GM19468 (cell line): ENCODE results near the gene COL15A1.

Experiments
- ATAC-seq: cut with Tn5 transposase; IDR thresholded peaks from one replicate; pipeline ENCODE4 v1.9.1; 2021; ENCODE audit warnings: mild to moderate bottlenecking, moderate library complexity, moderate number of reproducible peaks; ENCODE audit not compliant: unreplicated experiment; ENCODE audit errors: extremely low read depth

Gene COL15A1

DNA sequence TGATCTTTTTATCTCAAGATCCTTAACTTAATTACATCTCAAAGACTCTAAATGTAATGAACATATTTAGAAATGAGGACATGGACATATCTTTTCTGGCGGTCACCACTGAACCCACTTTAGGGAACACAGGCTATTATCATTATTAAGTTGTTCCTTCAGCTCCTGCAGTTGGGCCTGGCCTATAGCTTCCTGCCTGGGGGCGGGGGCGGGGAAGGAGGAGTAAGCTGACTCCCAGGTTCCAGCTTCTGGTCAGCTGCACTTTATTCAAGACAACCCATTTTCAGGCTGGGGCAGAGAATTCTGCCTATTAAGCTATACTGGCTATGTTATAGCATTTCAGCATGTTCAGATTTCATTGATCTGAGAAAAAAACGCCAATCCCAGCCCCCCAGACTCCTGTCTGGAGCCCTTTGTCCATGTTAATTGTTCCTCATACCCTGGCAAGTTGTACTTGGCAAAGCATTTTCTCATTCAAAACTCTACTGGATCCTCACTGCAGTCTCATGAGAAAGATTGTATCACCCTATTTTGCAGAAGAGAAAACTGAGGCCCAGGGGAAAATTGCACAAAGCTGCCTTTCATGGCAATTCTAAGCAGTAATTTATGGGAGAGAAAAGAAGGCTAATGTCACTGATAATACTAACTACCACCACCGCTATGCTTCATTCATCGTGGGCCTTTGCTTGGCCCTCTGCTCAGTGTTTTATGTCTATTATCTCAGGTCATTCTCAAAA, 25.1 kb downstream of the COL15A1 start:
- ATAC-seq, result no peak

DNA sequence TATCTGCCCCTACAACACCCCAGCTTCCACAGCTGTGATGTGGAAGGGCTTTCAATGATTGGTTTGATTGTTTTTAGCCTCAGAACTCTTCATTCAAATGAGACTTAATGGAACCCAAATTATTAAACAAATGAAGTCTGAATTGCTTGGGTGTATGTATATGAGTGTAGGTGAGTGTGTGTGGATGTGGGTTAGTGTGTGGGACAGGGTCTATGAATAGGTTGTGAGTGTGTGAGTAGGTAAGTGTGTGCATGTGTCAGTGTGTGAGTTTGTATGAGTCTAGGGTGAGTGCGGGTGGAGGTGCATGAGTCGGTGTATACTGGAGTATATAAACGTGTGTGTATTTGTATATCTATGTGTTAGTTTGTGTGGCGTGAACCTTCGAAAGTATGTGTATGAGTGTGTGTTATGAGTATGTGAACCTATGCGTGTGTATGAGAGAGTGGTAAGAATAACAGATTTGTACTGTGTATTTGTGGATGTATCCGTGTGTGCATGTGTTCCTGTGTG, 26.9 kb downstream of the COL15A1 start:
- ATAC-seq, result no peak

DNA sequence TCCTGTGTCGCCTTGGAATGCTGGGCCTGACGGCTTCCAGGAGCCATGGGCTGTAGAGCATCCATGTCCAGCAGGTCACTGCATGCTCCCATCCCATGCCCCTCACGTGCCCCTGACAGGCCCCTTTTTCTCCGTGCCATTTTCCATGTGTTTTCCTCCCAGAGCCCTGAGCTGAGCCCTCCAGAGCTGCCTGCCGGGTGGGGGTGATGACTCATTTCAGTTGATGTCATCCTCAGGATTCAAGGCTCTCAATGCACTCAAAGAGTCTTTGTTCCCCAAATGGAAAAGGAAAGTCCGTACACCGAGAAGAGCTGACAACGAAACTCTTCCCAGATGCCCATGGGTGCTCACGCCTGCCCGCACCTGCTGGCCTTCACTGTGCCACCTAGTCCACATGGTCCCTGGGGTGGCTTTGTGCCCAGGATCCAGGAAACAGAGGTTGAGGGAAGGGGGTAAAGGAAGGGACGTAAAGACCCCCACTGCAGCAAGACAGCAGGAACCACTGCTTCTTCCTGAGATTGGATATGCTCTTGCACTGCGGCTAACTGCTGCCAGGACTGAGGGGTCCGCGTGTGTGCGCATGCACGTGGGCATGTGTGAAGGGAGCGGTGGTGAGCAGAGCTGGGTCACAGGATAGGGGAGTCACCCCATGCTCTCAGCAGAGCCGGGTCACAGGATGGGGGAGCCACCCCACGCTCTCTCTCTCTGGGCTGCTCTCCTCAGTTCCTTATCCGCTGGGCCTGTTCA, 27.6 kb downstream of the COL15A1 start:
- ATAC-seq, result no peak

DNA sequence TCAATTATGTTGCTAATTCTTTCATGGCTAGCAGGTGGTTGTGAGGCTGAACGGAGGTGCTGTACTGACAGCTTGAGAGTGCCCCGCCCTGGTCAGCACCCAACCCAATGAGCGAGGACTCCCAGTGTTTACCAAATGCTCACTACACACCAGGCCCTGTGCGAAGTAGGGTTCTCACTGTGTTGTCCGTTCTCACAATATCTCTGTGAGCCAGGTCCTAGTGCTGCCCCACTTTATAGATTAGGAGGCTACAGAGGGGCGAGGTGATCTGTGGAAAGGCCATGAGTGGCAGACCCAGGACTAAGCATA, 28.2 kb downstream of the COL15A1 start:
- ATAC-seq, result no peak

DNA sequence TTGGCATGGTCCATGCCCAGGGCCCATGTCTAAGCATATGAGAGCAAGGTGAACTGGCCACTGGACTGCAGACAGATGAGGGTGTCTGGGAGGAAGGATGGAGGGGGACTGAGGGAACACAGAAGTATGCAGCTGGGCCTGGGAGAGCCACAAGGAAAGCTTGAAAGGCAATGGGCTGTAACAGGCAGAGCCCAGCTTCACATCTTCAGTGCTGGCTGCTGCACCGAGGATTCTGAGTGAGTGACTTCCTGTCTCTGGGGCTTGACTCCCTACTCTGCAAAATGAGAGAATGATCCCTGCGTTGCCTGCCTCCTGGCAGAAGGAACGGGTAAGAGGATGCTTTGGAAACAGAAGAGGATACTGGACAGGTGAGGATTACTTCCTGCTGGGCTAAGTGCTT, 29.0 kb downstream of the COL15A1 start:
- ATAC-seq, result no peak

DNA sequence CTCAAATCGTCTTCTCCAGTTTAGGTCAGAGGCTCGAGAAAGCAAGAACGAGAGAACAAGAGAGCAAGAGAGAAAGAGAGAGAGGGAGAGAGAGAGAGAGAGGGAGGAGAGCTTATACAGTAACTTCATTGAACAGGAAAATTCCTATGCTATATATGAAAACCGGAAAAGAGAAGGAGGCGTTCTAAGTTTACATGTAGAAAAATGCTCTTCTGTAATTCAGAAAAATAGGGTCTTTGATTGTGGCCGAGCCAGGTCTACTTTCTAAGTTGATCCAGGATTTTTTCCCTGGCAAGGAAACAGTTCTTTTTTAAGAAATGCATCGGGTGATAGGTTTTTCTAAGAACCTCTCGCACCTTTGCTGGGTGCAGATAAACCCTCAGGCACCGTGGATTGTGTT, 29.5 kb downstream of the COL15A1 start:
- no peak for ATAC-seq

DNA sequence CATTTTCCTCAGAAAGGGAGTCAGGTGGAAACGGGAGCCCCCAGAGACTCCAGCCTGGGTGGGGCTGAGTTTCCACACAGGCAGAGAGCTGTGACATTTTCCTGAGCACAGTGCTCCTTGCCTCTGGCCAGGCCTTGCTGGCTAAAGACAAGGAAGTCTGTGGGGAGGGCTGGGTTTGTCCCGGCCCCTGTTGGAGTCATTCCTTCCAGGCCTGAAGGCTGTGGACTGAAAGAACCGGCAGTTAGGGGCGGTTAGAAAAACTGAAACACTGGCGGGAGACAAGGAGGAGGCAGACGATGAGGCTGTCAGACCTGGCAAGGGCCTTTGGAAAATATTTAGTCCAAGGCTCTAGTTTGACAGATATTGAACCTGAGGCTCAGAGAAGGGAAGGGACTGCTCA, 29.9 kb downstream of the COL15A1 start:
- no peak for ATAC-seq

DNA sequence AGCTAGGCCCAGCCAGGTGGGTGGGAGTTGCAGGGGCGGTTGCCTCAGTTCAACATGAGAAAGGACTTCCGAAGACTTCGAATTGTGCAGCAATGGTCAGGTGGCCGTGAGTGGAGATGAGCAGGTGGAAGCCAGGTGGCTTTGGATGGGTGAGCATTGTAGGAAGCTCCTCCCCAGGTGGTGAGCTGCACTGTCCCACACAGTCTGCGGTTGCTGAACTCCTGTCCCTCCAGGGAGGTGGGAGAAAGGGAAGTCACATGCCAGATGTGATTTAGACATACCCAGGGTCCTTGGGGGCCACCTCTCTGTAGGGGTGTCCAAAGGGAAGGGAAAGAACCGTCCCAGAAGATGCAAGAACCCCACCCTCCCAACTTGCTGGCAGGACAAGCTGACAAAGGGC, 30.4 kb downstream of the COL15A1 start:
- ATAC-seq, result no peak

DNA sequence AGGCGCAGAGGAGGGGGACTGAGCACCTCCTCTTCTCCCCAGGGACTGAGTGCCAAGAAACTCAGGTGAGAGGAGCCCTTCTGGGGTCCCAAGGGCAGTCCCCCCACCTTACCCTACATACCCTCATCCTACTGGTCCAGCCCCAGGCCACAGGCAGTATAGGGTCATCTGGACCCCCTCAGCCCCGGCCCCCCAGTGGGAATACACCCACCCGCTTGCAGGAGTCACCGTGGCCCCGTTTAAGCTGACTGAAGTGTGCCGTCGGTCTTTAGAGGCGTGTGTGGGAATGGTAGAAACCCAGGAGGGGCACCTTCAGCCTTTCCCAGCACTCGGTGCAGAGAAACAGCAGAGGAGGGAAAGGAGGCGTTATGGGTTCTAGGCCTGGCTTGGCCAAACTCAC, 30.8 kb downstream of the COL15A1 start:
- ATAC-seq, result no peak

DNA sequence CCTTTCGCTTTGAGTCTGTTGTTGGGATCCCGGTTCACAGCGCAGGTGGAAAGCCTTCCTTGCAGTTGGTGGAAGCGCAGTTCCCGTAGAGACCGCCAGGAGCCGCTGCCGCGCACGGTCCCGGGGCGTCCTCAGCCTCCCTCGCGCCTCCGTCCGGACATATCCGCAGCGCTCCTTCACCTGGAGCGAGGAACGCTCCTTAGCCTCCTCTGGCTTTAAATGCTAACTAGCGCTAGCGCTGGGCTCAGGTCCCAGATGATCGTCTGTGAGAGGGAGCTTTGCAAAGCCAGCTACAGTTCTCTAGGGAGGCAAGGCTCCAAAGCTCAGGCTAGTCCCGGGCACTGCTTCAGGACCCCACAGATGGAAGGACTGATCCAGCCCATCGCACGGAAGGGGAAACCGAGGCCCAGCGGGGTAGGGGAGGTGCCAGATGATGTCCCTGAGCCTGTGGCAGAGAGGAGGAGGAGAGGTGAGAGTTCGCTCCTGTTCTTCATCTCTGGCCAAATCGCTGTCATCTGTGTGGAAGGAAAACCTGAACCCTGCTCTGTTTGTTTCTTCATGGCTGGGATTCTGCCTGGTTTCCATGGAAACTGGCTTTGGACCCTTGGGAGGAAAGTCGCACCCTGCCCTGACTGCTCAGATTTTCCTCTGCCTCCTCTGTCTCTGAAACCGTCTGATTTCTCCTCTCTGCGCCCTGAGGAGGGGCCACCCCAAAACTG, 31.4 kb downstream of the COL15A1 start:
- ATAC-seq, result no peak

DNA sequence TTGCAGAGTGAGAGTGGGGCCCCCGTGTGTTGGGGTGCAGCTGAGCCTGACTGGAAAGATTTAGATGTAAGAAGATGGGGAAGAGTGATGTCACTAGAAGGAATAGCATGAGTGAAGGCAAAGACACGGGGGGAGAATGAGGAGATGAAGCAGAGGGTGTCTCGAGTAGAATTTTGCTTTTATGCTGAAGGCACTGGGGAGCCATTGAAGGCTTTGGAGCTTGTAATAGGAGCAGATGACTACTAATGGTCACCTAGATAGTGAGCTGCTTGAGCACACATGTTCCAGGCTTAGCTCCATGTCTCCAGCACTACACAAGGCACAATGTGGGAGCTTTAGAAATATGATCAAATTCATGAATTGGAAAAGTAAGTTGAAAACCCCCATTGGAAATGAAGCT, 32.1 kb downstream of the COL15A1 start:
- ATAC-seq, result no peak

DNA sequence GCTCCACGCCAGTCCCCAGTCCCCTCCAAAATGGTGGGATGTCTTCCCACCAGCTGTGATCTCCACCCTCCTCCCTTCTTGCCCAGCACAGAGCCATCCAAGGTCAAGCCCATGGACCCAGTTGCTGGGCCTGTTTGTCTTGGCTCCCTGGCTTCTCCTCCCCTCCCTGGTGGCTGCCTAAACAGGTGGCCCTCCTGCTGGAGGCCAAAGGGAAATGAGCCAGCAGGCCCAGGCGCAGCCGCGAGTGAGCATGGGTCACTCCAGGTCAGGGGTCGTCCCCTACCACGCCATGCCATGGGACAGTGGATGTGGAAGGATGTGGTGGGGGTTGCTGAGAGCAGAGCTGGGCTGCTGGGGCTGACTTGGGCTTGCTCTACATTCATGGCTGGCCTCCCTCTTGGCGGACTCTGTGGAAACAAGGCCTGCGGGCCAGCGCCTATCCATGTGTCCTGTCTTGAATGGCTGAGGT, 33.6 kb downstream of the COL15A1 start:
- no peak for ATAC-seq

DNA sequence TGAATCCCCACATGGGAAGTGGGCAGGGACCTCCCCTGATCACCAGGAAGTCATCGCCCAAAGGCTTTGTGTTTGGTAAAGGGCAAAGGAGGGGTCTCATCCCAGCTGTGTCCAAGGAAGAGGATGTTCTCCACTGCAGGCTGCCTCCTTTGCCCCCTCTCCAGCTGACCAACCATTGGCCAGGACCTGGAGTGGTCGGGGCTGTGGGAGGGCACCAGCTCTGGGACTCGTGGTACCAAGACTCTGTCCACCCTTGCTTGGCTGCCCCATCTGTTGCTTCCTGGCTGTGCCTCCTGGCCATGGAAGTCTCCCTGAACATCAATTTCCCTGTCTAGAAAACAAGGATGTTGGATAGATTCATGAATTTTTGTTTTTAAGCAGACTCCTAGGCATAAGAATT, 34.1 kb downstream of the COL15A1 start:
- no peak for ATAC-seq

DNA sequence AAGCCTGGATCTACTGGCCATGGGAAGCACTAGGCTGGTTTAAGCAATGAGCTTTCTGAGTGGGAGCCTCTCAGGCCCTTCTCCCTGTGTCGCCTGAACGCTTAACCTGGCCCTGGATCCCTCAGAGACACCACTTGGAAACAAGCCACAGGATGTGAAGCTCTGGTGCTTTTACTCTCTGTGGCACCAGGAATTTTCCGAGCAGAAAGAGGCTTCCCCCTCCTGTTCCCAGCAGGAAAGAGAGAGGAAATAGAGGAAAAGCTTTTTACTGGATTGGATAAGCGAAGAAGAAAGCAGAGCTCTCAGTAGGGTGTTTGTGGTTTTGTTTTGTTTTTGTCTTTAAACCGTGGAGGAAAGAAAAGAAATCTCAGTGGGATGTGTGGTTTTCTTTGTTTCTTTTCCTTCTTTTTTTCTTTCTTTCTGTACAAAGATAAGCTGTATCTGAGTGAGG, 34.5 kb downstream of the COL15A1 start:
- ATAC-seq, result no peak

DNA sequence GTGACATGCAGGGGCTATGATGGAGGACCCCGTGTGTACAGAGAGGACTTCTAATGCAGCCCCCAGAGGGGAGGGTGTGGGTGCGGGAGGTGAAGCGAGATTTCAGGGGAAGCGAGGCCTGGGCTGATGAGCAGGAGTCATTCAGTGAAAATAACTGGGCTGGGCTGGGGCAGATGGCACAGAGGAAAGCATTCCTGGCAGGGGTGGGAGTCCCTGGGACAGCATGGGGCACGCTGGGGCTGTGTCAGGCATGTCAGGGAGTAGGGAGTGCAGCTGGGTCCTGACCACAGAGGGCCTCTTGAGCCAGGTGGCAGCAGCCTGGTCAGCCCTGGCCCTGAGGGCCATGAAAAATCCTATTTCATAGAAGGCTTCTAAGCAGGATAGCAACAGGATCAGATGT, 36.6 kb downstream of the COL15A1 start:
- no peak for ATAC-seq

DNA sequence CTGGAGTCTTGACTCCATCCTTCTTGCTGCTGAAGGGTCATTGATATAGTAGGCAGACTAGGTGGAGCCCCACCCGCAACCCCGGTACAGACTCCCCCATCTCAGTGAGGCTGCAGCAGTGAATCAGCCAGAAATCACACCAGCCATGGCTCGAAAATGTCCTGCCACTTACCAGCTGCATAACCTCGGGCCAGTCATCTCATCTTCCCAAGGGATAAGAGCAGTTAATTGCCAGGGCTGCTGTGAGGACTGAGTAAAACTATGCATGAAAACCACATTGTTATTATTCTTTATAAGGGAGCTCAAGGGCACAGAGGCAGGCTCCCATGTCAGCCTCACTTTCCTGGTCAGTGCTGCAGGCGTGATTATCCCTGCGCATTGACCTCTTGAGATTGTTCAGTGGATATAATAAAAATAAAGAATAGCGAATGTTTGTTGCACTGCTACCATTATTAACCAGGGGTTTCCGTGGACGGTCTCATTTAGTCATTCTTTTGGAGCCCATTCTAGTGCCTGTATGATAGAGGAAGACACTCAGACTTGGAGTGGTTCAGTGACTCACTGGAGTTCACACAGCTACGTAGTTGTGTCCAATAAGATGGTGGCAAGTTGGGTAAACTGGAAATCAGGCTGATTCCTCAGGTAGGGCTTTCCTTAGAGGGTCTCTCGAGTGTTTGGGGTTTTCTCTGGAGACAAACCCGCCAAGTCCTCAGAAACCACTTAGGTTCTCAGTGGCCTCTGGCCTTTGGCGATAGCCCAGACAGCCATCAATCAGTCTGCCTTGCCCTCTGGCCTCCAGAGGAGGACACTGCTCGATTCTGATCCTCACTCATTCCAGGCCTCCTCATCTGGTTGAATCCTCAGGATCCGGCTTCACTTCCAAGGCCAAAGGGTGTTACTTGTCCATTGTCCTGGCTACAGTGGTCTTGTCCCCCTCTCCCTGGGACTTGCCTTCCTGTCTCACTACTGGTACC, 39.9 kb downstream of the COL15A1 start:
- no peak for ATAC-seq

DNA sequence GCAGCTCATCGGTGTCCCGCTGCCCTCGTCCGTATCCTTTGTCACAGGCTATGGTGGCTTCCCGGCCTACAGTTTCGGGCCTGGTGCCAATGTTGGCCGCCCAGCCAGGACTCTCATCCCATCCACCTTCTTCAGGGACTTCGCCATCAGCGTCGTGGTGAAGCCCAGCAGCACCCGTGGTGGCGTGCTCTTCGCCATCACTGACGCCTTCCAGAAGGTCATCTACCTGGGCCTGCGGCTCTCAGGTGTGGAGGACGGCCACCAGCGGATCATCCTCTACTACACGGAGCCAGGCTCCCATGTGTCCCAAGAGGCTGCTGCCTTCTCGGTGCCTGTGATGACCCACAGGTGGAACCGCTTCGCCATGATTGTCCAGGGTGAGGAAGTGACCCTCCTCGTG, 41.9 kb downstream of the COL15A1 start:
- no peak for ATAC-seq

DNA sequence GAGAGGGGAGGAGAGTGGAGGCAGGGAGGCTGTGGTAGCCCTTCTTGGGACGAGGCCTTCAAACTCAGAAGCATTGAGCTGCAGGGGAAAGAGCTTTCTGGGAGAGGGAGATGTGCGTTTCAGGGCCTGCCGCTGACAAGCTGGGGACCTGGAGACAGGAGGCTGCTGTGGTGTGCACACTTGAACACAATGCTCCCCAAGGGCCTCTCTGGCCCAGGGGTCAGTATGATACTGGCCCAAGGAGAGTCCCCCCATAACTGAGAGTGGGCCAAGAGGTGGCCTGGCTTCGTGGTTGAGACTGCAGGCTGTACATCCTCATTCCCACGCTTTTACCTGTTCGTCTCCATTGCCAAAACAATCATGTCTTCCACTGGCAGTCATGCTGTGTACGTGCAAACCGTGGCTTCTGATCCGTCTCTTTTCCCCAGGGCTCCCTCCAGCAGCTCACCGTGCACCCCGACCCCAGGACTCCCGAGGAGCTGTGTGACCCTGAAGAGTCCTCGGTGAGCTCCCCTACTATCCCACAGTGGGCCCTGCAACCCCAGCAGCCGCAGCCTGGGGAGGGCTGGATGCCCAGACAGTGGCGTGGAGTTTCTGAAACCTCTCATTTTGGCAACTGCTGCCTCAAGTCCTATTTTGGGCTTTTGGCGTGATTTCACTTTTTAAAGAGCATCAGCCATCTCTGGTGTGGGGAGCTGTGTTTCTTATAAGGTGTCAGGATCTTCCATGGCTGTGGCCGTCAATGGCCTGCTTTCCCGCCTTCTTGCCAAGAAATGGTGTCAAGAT, 43.4 kb downstream of the COL15A1 start:
- no peak for ATAC-seq
